MM.1S (cell line): Measurements from ENCODE around the gene GRIK4.
A peak's percentile ranks its signal among the peaks of the same experiment; 100 is the strongest.

Experiments
- DNase-seq: peaks from one replicate; pipeline ENCODE4 v3.0.0-alpha.2; 2015
- H2AFZ ChIP-seq: fragments of 300-600 bp; sonication (generic); 2 replicates; pipeline ENCODE4 v1.6.0; 2016; ENCODE audit warnings: antibody characterized with exemption, low read length
- H3F3A ChIP-seq: fragments of 300-600 bp; sonication (generic); 2 replicates; pipeline ENCODE4 v1.6.1; 2016; ENCODE audit warnings: mild to moderate bottlenecking, antibody characterized with exemption, low read length, moderate library complexity, mixed read lengths; ENCODE audit not compliant: insufficient read depth
- H3K27ac ChIP-seq: fragments of 300-600 bp; sonication (generic); 2 replicates; pipeline ENCODE4 v1.5.1; 2016; ENCODE audit warnings: mild to moderate bottlenecking, low read length
- H3K27me3 ChIP-seq: fragments of 300-600 bp; sonication (generic); replicated peaks from 2 replicates; pipeline ENCODE4 v1.6.0; 2016; ENCODE audit warnings: low read length; ENCODE audit not compliant: insufficient read depth
- H3K36me3 ChIP-seq: fragments of 300-600 bp; sonication (generic); replicated peaks from 2 replicates; pipeline ENCODE4 v1.6.1; 2016; ENCODE audit warnings: mild to moderate bottlenecking, low read length, mixed read lengths; ENCODE audit not compliant: insufficient read depth
- H3K4me1 ChIP-seq: fragments of 300-600 bp; sonication (generic); 2 replicates; pipeline ENCODE4 v1.6.1; 2016; ENCODE audit warnings: low read length, mixed read lengths
- H3K4me2 ChIP-seq: fragments of 300-600 bp; sonication (generic); 2 replicates; pipeline ENCODE4 v1.6.0; 2016; ENCODE audit warnings: low read depth, low read length
- H3K4me3 ChIP-seq: fragments of 300-600 bp; sonication (generic); 2 replicates; pipeline ENCODE4 v1.5.1; 2016; ENCODE audit warnings: low read length, mixed read lengths
- H3K79me2 ChIP-seq: fragments of 300-600 bp; sonication (generic); 2 replicates; pipeline ENCODE4 v1.6.1; 2016; ENCODE audit warnings: mixed run types, low read length, mixed read lengths
- H3K9ac ChIP-seq: fragments of 300-600 bp; sonication (generic); 2 replicates; pipeline ENCODE4 v1.6.1; 2016; ENCODE audit warnings: low read length, mixed read lengths
- H3K9me2 ChIP-seq: fragments of 300-600 bp; sonication (generic); replicated peaks from 2 replicates; pipeline ENCODE4 v1.6.1; 2016; ENCODE audit warnings: mild to moderate bottlenecking, low read length, mixed read lengths; ENCODE audit not compliant: insufficient read depth
- H3K9me3 ChIP-seq: fragments of 300-600 bp; sonication (generic); replicated peaks from 2 replicates; pipeline ENCODE4 v1.6.1; 2016; ENCODE audit warnings: mild to moderate bottlenecking, low read length, mixed read lengths; ENCODE audit not compliant: insufficient read depth
- H4K20me1 ChIP-seq: fragments of 300-600 bp; sonication (generic); 2 replicates; pipeline ENCODE4 v1.6.1; 2016; ENCODE audit warnings: mild to moderate bottlenecking, low read length, moderate library complexity, mixed read lengths; ENCODE audit not compliant: insufficient read depth
- CTCF ChIP-seq: fragments of 300-600 bp; sonication (generic); IDR thresholded peaks from 2 replicates; pipeline ENCODE4 v1.5.1; 2016; ENCODE audit warnings: antibody characterized with exemption, low read length, mixed read lengths
- EZH2 ChIP-seq: fragments of 300-600 bp; sonication (generic); optimal IDR thresholded peaks from 2 replicates; pipeline ENCODE3; 2017; ENCODE audit warnings: low read depth, mild to moderate bottlenecking, antibody characterized with exemption, low read length, mixed read lengths
- EZH2phosphoT487 ChIP-seq: fragments of 300-600 bp; sonication (generic); IDR thresholded peaks from 2 replicates; pipeline ENCODE4 v1.6.1; 2018; ENCODE audit warnings: antibody characterized with exemption, low read length

GRIK4 gene

GRCh38 chr11:120511116-120511819 is at the start of gene GRIK4:
Gene GRIK4, plus strand, starts transcription at chr11:120511748. Its CDS starts 148,571 bp downstream, at chr11:120660319.
- Histone ChIP-seq H3K9ac (peak within 1 kb of the TSS; percentile 52; the same call in 1 of the 2 replicates), H3K9me2 (no peaks in the 10 kb centered on the region), H3K4me2 (peak within 1 kb of the TSS; percentile 68), H3K79me2 (peaks cover 5% of the 10 kb centered on the region; the same call in 1 of the 2 replicates), H3K4me1 (peaks cover 15% of the 10 kb centered on the region), H3K9me3 (no peaks in the 10 kb centered on the region), H3K36me3 (no peaks in the 10 kb centered on the region), H3K4me3 (peak within 1 kb of the TSS; percentile 67), H3K27ac (no peak within 1 kb of the TSS), H4K20me1 (no peaks in the 10 kb centered on the region), H2AFZ (peak within 1 kb of the TSS; percentile 42; the same call in 1 of the 2 replicates), H3K27me3 (no peaks in the 10 kb centered on the region), H3F3A (peaks cover 7% of the 10 kb centered on the region)
- DNase-seq, result peak; percentile 89
- TF ChIP-seq EZH2 (no peak), CTCF (peak; percentile 89)

GRCh38 chr11:120462825-120463224 is 48.7 kb upstream of the GRIK4 start:
- Histone ChIP-seq H3K9me2 (no peaks in the 10 kb centered on the region), H3K27me3 (no peaks in the 10 kb centered on the region), H3K4me3 (no peak overlapping the region), H3K27ac (no peak overlapping the region), H3K9ac (no peak overlapping the region), H3K4me2 (no peak overlapping the region), H4K20me1 (no peaks in the 10 kb centered on the region), H3K4me1 (no peaks in the 10 kb centered on the region), H3F3A (no peaks in the 10 kb centered on the region), H3K9me3 (no peaks in the 10 kb centered on the region), H3K79me2 (no peaks in the 10 kb centered on the region), H3K36me3 (peaks cover 23% of the 10 kb centered on the region; the same call in 1 of the 2 replicates), H2AFZ (no peak overlapping the region)
- TF ChIP-seq EZH2phosphoT487, result no peak
- no peak for TF ChIP-seq CTCF
- TF ChIP-seq EZH2, result no peak
- no peak for DNase-seq

GRCh38 chr11:120465921-120466534 is 45.5 kb upstream of the GRIK4 start:
- TF ChIP-seq CTCF (no peak), EZH2 (no peak)
- Histone ChIP-seq H4K20me1 (no peaks in the 10 kb centered on the region), H3K4me2 (no peak overlapping the region), H3K27ac (no peak overlapping the region), H3K27me3 (no peaks in the 10 kb centered on the region), H3K4me3 (no peak overlapping the region), H3K36me3 (peaks cover 25% of the 10 kb centered on the region), H3K9me2 (no peaks in the 10 kb centered on the region), H3K9ac (no peak overlapping the region), H3K4me1 (no peaks in the 10 kb centered on the region), H3F3A (no peaks in the 10 kb centered on the region), H2AFZ (no peak overlapping the region), H3K9me3 (no peaks in the 10 kb centered on the region), H3K79me2 (no peaks in the 10 kb centered on the region)
- DNase-seq, result no peak
